ENCODE data around the gene SEMA3C.

Gene SEMA3C

GRCh38 chr7:80781561-80781979, 137.3 kb downstream of the SEMA3C start:
- no peak for DNase-seq (ENCODE audit: low read depth in 2 of 2)

- no peak for DNase-seq (ENCODE audit: low read depth in 2 of 2)
Observed at GRCh38 chr7:80781146-80781545, 137.7 kb downstream of the SEMA3C start.

GRCh38 chr7:80779456-80779855, 139.4 kb downstream of the SEMA3C start:
- DNase-seq (ENCODE audit: low read depth in 2 of 2) = no peak

- no peak for DNase-seq (ENCODE audit: low read depth in 2 of 2)
Observed at GRCh38 chr7:80775897-80776296, 143.0 kb downstream of the SEMA3C start.

DNA sequence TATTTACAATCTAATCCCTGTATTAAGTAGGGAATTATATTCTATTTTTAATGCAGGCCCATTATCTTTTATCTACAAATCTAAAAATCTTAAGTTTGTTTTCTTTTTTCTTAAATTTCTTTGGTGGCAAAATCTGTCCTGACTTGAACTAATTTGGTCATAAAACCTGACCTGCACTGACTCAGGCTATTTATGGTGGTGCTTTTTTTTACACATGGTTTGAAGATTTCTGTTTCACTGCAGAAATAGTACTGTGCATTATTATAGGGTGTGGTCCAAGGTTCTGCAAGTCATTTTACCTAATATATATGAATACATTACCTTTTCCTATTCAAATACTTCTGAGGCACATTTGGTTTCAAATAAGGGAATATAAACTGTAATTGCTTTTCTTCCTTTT, 143.4 kb downstream of the SEMA3C start:
- DNase-seq (ENCODE audit: low read depth in 2 of 2) = no peak

GRCh38 chr7:80774843-80775242, 144.0 kb downstream of the SEMA3C start:
- no peak for DNase-seq (ENCODE audit: low read depth in 2 of 2)

DNA sequence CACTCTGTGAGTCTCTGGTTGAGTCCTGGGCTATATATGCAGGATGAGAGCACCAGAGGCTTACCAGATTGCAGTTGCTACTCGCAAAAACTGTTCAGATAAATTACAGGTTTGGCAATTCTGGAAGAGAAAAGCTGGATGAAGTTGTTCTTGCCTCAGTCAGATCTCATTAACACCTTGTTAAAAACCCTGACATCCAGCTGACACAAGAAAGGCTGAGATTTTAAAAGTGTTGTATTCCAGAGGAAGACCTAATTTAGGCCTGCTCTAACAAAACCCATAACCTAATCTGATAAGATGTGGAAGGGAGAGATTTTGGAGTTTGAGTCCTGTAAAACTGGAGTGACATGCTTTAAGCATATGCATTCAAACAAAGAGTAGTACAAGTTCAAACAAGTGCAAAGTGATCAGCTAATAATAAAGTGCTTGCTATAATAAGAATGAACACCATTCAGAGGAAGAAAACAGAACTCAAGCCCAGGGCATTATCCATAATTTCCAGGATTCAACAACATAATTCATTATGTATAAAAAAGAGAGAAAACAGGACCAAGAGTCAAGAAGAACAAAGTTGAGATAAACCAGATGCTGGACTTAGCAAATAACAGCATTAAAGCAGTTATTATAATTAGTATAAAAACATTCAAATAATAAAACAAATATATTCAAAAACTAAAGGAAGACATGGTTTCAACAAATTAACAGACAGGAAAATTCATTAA, 144.9 kb downstream of the SEMA3C start:
- no peak for DNase-seq (ENCODE audit: low read depth in 2 of 2)

DNA sequence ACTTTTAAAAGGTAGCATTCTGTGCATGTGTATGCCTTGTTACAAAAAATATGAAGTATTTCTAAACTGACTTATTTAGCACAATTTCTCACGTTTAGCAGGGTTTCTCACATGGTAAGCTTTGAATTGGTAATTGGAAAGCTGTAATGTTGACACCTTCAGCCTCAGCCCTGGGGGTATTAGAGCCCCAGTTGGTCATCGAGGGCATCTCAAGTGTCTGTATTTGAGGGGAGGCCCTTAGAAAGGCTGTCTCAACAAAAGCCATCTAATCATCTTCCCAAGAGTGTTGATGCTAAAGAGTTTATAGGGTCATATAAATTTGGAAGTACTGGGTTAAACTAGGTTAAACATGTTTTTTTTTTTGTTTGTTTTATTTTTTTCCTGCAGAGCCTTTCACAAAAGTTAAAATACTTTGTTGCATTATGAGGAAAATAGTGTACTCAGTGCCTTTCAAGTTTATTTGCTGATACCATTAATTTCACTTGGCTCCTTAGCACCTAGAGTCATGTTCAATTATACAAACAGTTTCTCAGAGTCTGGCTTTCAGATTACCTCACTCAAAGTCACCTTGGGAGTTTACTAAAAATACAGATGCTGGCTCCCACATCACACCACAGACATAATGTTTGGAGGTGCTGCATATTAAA, 146.4 kb downstream of the SEMA3C start:
- DNase-seq (ENCODE audit: low read depth in 2 of 2) = no peak

DNA sequence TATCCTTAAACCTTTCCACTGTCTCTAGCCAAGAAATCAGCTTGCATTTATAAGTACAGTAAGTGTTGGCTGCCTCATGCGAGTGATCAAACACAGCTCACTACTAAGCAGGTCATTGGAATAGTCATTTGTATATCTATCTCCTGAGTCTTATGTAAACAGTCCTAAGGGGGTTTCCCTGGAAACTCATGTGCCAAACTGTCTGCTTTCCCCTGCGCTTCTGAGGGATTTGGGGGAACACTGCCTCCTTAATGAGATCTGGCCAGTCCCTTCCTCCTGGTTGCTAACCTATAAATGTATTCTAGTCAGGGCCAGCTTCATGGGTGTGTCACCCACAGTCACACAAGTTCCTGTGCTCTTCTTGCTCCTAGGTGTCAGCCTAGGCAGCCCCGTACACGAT, 147.3 kb downstream of the SEMA3C start:
- no peak for DNase-seq (ENCODE audit: low read depth in 2 of 2)

DNA sequence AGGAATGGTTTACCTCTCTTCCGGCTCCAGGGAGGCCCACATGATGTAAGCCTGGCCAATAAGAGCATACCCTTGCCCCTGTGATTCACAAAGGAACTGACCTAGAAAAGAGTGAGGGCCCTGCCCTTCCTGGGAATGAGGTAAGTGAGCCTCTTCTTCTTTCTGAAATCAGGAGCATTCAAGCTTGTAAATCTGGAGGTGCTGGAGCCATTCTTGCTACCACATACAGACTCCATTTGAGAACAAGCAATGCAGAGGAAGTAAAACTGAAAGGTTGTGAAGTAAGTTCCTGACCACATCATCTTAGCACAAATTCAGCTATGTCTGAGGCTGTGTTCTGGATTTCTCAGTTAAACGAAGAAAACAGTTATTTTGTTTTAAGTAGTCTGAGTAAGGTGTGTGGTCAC, 148.2 kb downstream of the SEMA3C start:
- no peak for DNase-seq (ENCODE audit: low read depth in 2 of 2)

GRCh38 chr7:80770061-80770460, 148.8 kb downstream of the SEMA3C start:
- no peak for DNase-seq (ENCODE audit: low read depth in 2 of 2)

GRCh38 chr7:80768756-80769155, 150.1 kb downstream of the SEMA3C start:
- no peak for DNase-seq (ENCODE audit: low read depth in 2 of 2)

- no peak for DNase-seq (ENCODE audit: low read depth in 2 of 2)
Observed at GRCh38 chr7:80767654-80768053, 151.2 kb downstream of the SEMA3C start.

DNA sequence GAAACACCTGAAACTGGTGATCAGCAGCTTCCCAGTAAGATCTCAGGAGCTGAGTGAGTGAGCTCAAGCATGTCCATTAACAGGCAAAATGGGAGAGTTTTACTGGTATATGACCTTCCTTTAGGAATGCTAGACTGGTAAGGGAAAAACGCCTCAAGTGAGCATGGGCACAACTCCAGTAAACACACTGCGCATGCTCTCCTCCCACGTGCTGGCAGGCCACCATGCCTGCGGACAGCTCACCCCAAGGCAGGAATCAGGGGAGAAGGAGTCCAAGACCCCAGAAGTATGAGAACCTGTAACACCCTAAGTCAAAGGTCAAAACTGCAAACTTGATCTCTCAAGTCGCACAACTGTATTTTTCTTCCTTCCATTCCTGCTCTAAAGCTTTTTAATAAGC, 152.1 kb downstream of the SEMA3C start:
- DNase-seq (ENCODE audit: low read depth in 2 of 2) = no peak

DNA sequence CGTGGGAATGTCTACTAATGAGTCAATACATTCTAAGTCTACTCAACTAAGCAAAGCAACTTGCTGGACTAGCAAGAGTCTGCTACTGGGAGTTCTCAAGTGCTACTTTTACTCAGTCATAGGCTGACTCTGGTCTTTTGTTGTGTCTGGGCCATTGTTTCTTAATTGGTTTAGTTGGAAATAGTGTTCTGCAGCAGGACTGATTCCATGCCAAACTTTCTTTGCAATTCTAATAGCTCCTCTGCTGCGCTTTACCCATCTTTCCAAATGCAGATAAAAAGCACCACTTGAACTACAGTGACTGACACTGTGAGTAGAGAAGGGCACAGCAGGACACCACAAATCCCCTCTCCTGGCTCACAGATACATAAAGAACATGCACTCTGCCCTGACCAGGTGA, 154.7 kb downstream of the SEMA3C start:
- no peak for DNase-seq (ENCODE audit: low read depth in 2 of 2)

GRCh38 chr7:80763704-80764103, 155.1 kb downstream of the SEMA3C start:
- DNase-seq (ENCODE audit: low read depth in 2 of 2) = no peak

- DNase-seq (ENCODE audit: low read depth in 2 of 2) = no peak
Observed at GRCh38 chr7:80763289-80763688, 155.6 kb downstream of the SEMA3C start.

- no peak for DNase-seq (ENCODE audit: low read depth in 2 of 2)
Observed at GRCh38 chr7:80760292-80760691, 158.6 kb downstream of the SEMA3C start.

DNA sequence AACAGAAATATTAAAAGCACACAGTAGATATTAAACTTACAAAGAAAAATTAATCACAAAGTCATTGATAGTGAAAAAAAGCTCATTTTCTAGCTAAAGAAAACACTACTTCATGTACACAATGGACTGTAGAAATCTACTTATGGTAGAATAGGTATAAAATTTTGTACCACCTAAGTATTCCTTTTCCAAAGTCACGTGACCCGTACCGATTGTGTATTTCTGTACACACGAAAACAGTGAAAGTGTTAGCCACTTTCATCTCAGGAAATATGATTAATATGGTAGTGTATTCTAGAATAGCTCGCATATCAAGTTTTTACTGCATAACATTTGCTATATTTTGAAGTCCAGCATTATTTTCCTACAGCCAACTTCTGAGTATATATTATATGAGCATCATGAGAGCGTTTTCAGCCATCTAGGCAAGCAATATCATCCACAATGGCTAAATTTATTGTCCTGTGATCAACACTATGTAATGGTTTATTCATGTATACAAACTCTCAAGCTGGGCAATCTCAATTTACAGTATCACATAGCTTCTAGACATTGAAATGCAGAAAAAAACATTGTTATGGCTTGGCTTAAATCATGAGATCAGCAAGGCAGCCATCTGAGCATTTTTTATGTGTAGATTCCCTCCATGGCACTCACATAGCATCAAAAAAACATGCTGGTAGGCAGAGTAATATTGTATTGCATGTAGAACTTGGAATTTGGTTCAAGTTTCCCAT, 165.7 kb downstream of the SEMA3C start:
- no peak for DNase-seq (ENCODE audit: low read depth in 2 of 2)

DNA sequence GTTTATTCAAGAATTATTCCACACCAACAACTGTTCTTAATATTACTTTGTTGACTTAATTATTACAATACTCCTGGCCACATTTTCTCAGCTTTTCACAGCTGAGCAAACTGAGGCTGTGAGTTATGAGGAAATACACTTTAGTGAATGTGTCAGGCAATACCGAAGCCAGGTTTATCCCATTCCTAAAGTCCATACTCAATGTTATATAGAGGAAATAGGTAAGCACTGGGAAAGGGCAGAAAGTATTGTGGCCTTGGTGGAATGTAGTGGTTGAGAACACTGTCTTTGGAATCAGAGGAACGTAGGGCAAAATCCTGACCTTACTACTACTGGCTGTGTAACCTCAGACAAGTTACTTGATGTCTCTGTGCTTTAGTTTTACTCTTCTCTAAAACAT, 169.6 kb downstream of the SEMA3C start:
- no peak for DNase-seq (ENCODE audit: low read depth in 2 of 2)

DNA sequence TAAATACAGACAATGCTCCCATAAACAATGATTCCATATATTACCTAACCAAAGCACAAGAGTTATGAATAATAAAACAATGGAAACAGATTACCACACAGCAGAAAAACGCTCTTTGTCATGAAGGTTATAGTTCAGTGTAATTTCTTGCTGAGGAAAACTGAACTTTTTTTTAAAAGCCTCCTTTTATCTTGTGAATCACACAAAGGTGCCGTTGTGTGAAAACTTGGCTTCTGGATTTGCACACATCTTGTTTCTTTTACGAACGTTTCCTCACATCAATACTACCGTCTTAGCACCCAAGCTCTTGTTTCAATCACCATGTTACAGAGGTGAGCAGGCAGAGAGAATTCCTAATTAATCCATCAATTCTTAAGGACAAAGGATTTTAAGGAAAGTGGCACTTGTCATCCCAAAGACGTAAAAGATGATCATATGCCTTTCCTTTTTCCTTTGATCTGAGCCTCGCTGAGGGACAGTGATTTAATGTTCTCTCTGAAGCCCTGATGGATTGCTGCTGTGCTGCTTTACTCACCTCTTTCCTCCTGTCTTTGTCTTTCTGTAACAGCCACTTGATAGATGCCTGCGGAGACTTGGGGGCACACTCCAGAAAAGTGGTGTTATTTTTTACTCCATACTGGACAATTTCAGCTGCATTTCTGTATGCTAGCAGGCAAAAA, 170.3 kb downstream of the SEMA3C start:
- no peak for DNase-seq (ENCODE audit: low read depth in 2 of 2)

- DNase-seq (ENCODE audit: low read depth in 2 of 2) = no peak
Observed at GRCh38 chr7:80740778-80741545, 177.9 kb downstream of the SEMA3C start.

Data from activated CD8-positive, alpha-beta memory T cell treated with anti-CD3 and anti-CD28 coated beads for 4 hours (primary cell).